Measurements from ENCODE around the gene GLRA1.

DNA sequence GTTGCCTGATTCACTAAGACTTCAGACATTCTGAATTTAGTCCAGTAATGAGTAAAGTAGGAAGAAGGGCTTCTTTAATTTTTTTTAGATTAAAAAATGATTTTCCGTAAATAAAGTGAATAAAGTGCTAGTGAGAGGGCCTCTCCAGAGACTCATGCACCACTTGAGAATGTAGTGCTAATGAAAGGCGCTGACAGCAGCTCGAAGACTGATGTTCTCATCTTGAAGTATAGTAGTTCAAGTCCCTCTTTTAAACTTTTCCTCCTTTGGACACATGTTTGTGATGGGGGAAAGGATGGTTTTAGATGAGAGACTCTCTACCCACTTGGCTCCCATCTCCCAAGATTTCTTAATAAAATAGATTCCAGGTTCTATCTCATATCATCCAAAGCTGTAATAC is 104.4 kb downstream of the GLRA1 start:
- TF ChIP-seq GATA2 (IDR thresholded peaks at IDR 0.05; ENCODE audit: low read depth, low read length) (no peak), GATA3 (IDR thresholded peaks at IDR 0.05; ENCODE audit: low read depth, low read length) (no peak)
